Prostate gland (tissue), 1 donor: ENCODE measurements around the gene FBXO34.

Experiments used
- POLR2A ChIP-seq: fragments of 450-650 bp; IDR thresholded peaks from one replicate; pipeline ENCODE4 v1.6.1; 2016; ENCODE audit warnings: antibody characterized with exemption, mild to moderate bottlenecking
- POLR2AphosphoS5 ChIP-seq: sonication (generic); formaldehyde crosslinking; IDR thresholded peaks from one replicate; pipeline ENCODE4 v1.6.1; 2017; ENCODE audit warnings: antibody characterized with exemption

- TF ChIP-seq POLR2AphosphoS5 (no peak), POLR2A (no peak)
Observed at GRCh38 chr14:55348766-55349453, 77.7 kb downstream of the FBXO34 start.
